HCEC 1CT (cell line): ENCODE results near the gene HDLBP.

Source experiments
- DNase-seq: peaks from one replicate; pipeline ENCODE4 v3.0.0-alpha.2; 2017

HDLBP gene

GRCh38 chr2:241248897-241249296 is 66.6 kb downstream of the HDLBP start:
- no peak for DNase-seq

DNA sequence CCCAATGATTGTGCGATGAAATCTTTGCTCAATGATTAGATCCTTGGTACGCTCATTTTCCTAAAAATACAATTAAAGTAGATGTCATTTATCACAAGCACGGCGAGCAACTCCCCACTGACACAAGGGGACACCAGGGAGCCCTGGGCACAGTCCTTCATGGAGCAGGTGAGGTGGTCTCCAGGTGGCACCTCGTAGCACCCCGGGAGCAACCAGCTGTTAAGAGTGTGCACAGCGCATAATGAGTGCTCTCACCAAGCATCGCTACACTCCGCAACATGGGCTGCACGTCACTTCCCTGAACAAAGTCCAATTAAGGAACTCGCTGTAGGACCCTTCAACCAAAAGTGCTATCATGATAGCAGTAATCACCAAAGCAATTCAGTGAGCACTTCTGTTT is 67.2 kb downstream of the HDLBP start:
- no peak for DNase-seq

DNA sequence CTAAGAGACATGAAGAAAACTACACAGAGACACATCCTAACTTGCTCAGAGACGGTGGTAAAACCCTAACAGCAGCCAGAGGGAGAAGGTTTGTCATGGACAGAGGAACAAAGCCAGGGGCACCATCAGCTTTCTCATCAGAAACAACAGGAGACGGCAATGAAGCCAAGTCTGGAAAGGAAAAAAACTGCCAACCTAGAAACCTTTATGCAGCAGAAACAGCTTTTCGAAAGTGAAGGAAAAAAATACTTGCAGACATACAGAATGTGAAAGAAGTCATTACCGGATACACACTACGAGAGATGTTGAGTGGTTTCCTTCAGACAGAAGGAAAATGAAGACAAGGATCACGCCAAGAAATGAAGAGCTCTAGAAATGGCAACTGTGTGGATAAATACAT is 71.1 kb downstream of the HDLBP start:
- DNase-seq: no peak

DNA sequence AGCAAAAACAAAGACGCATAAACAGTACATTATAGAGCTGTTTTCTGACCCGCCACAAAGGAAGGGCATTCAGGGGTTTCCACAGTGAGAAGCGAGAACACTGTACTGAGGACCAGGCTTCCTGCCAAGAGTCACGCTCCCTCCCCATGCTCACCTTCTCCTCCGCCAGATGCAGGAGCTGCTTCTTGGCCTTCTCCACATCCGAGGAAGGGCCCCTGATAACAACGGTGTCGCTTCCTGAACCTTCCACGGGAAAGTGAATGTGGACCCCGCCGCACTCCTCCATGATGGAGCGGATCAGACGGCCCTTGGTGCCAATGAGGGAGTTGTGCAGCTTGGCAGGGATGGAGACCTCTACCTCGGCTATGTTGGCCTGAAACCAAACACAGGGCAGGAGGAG is 73.2 kb downstream of the HDLBP start:
- DNase-seq: no peak

- no peak for DNase-seq
Measured at GRCh38 chr2:241241669-241242068, 73.8 kb downstream of the HDLBP start.

- DNase-seq: no peak
Measured at GRCh38 chr2:241240320-241241004, 75.0 kb downstream of the HDLBP start.

- DNase-seq: no peak
Measured at GRCh38 chr2:241239552-241240202, 75.8 kb downstream of the HDLBP start.

DNA sequence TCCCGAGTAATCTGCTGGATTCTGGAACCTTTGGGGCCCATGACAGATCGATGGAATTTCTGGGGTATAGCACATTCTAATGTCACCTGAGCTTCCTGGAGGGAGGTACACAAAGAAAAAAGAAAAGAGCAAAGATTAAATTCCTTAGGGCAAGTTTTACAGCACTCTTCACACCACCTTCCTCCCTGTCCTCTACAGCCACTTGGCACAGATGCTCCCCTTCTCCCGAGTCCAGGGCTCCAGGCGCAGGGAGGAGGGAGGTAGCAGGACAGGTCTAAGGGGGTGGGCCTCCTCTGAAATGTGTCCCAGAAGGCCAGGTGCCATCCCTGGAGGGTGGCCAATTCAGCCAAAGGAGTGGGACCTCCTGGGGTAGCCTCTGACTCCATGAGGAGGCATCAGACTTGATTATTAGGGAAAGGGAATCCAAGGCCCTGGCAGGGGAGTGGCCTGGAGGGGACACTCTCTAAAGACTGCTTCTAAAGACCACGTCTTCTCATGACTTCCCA is 76.7 kb downstream of the HDLBP start:
- no peak for DNase-seq

DNA sequence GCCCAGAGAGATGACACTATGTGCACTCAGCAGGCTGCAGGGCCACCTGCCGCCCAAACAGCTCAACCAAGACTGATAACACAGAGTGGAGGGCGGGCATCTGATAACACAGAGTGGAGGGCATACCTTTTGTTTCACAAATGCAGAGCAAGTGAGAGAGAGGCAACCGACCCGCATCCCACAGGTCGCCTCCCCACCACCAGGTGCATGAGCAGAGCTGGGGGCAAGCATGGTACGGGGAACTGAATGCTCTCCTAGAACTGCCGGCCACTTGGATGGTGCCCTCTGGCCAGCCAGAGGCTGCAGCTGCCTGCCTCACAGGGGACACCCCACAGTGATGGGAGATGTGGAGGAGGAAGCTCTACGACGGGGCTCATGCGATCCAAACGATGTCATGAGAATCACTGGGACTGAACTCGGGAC is 77.5 kb downstream of the HDLBP start:
- no peak for DNase-seq

- DNase-seq: no peak
Measured at GRCh38 chr2:241237047-241237446, 78.4 kb downstream of the HDLBP start.

- no peak for DNase-seq
Measured at GRCh38 chr2:241235859-241236593, 79.4 kb downstream of the HDLBP start.

DNA sequence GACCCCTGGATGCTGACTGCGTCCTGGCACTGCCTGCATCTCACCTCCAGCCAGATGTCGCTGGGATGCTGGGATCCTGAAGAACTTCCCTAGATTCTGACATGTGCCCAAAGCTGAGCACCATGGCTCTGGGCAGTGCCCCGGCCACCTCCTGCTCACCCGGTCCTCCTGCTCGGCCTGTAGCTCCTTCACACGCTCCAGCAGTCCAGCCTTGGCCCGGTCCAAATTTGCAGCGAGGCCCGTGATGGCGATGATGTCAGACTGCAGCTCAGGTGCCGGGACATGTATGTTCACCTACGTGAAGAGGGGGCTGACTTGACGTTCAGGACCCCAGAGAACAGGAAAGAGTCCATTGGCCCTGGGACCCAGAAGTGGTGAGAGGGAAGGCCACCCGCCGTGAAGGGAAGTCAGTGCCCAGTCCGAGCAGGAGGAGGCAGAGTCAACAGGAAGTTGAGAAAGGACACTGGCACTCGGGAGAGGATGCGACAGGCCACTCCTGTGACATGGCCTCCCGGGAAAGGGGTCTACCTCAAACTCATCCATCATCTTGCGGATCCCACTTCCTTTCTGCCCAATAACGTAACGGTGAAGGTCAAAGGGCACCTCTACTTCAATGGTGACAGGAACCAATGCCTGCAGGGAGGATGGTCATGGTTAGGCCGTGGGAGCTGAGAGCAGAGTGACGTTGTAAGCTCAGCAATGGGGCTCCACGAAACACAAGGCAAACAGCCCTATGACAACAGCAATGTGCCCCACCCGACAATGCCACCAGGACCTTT is 80.3 kb downstream of the HDLBP start:
- DNase-seq: no peak

- no peak for DNase-seq
Measured at GRCh38 chr2:241234066-241234790, 81.2 kb downstream of the HDLBP start.

DNA sequence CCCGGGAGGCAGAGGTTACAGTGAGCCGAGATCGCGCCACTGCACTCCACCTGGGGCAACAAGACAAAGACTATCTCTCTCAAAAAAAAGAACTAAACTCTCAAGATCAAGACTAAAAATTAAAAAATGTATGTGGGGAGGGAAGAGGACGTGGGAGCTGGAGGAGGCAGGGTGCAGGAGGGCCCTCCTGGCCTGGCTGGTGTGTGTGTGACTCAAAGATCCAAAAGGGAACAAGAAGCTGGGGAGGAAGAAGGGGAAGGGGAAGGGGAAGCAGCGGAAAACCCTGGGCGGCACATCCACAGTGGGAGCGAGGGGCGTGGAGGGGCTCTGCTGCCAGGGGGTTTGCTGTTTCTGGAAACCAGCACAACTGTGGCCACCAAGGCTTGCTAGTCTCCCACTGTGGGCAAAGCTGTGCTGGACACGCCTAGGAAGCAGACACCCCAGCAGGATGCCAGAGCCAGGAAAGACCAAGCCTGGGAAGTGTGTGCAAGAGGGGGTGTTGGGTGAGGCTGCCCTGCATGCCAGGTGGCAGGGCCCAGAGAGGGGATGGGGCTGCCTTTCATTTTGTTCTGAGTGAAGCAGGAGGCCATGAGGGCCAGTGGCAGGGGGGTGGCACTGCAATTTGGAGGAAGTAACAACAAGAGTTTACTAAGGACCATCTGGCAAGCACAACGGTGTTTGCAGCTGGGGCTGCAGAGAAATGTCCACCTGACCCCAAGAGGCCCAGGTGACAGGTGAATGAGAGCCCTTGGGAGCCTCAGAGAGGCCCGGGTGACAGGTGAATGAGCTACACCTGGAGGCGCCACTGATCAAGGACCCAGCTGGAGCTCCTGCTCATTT is 82.5 kb downstream of the HDLBP start:
- DNase-seq: no peak

GRCh38 chr2:241230435-241230834 is 85.0 kb downstream of the HDLBP start:
- no peak for DNase-seq

GRCh38 chr2:241229563-241230401 is 85.7 kb downstream of the HDLBP start:
- no peak for DNase-seq

DNA sequence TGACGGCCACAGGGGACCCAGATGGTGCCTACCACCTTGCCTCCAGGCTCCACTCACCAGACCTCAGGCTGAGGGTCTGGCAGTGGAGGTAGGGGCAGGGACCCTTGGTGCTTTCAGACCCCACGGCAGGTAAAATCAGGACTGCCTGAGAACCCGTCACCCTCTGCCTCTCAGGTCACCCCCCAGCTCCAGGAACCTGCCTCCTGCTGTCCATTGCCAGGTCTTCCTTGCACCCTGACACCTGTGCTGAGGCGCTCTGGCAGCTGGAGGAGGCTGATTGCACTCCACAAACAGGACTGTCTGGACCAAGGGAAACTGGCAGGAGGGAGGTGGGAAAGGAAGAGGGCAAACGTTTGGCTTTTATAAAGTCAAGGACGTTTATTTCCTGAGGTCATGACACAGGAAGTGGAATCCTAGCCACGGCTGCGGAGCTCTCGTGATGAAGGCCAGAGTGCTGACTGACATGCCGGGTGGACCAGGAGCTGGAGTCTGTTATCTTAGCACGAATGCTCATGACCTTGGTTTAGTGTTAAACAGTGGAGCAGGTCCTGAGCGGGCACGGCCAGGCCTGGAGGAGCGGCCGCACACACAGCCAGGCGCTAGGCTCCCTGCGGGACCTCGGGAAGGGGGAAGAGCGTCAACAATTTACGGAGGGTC is 86.5 kb downstream of the HDLBP start:
- no peak for DNase-seq

DNA sequence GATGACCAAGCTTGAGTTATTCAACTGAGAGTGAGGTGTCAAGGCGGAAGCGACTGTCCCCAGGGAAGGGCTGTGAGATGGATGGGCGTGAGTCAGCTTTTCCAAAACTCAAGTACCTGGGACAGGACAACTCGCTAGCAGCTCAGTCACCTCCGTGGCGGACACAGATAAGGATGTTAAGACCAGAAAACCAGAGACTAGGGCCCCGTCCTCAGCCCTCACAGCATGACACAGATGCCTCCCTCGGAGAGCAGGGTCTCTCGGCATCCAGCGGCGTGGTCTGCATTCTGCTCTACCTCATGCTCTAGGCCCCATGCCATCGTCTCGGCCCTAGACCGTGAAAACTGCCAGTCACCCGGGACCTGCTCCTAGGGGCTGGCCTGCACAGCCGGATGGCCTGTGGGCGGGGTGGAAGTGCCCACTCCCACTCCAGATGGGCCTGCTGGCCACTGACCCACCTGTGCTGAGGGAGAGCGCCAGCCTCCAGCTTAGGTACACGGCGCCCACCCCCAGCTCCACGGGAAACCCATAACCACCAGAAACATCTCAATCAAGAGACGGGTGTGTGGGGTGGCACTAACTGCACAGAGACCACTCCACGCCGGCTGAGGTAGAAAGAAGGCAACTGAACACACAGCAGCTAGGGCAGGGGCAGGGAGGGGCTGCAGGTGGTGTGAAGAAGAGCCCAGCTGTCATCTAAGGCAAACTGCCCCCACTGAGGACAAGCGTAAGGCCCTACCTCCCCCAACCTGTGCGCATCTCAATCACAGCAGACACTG is 87.2 kb downstream of the HDLBP start:
- no peak for DNase-seq

GRCh38 chr2:241227594-241227993 is 87.9 kb downstream of the HDLBP start:
- DNase-seq: no peak
